Measurements from ENCODE around the gene NEDD8. TPM values are rescaled to one million over a fixed set of nuclear protein-coding genes. Genes with fewer than 3 reads are reported as not detected.
"Not testable (repeated sequence)": the region's sequence is repeated elsewhere in the genome, so short reads cannot be mapped to it uniquely, and the experiment has no call there.

Gene NEDD8
- total RNA-seq, 1 donor from 2014 or later = 77.0 TPM

GRCh38 chr14:24222987-24223386, 9.2 kb downstream of the NEDD8 start:
- DNase-seq = not testable (repeated sequence)

- DNase-seq = no peak
Observed at GRCh38 chr14:24219521-24219920, 12.6 kb downstream of the NEDD8 start.

- DNase-seq = no peak
Observed at GRCh38 chr14:24219080-24219479, 13.1 kb downstream of the NEDD8 start.

- DNase-seq = not testable (repeated sequence)
Observed at GRCh38 chr14:24216876-24217275, 15.3 kb downstream of the NEDD8 start.

GRCh38 chr14:24216345-24216699, 15.8 kb downstream of the NEDD8 start:
- no peak for DNase-seq

GRCh38 chr14:24215495-24216344, 16.4 kb downstream of the NEDD8 start, which contains the start of gene MDP1:
MDP1 (minus strand) TSS chr14:24216066; CDS start chr14:24215955, 111 bp downstream.
- DNase-seq = peak; percentile 94

GRCh38 chr14:24213866-24214662, 18.1 kb downstream of the NEDD8 start:
- no peak for DNase-seq

GRCh38 chr14:24212924-24213865, 19.0 kb downstream of the NEDD8 start, which contains the start of gene CHMP4A:
CHMP4A (minus strand) TSS chr14:24213488; CDS start chr14:24213439, 49 bp downstream.
- peak; percentile 99 for DNase-seq

GRCh38 chr14:24211311-24211710, 20.9 kb downstream of the NEDD8 start:
- DNase-seq = no peak

- DNase-seq = no peak
Observed at GRCh38 chr14:24207625-24208024, 24.5 kb downstream of the NEDD8 start.

GRCh38 chr14:24207104-24207551, 25.0 kb downstream of the NEDD8 start:
- DNase-seq = no peak

- no peak for DNase-seq
Observed at GRCh38 chr14:24206260-24207103, 25.7 kb downstream of the NEDD8 start.

- no peak for DNase-seq
Observed at GRCh38 chr14:24204163-24205146, 27.7 kb downstream of the NEDD8 start.

GRCh38 chr14:24203249-24203886, 28.8 kb downstream of the NEDD8 start:
- DNase-seq = not testable (repeated sequence)

- DNase-seq = not testable (repeated sequence)
Observed at GRCh38 chr14:24202538-24202937, 29.6 kb downstream of the NEDD8 start.

- no peak for DNase-seq
Observed at GRCh38 chr14:24198814-24199524, 33.2 kb downstream of the NEDD8 start.

GRCh38 chr14:24197056-24197450, 35.1 kb downstream of the NEDD8 start:
- DNase-seq = no peak
